Measurements from ENCODE around the gene EML1.

Gene EML1

DNA sequence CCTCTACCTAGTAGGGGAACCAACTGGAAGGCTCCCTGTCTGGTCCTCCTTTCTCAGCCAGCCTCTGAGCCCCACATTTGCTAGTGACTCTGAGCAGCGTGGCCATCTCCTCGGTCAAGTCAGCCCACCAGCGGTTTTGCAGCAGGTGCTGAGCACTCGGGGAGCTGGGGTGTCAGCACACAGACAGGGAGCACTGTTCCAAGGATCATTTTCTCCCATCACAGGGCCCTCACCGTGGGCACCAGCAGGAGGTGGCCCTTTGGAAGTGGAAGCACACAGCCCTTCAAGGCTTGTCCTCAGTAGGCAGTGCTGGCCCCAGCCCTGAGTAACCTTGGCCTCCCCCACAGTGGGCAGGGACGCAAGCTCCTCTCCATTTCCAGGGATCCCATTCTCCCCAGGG, 24.1 kb upstream of the EML1 start:
- DNase-seq (ENCODE audit: extremely low spot score), result no peak
- CTCF ChIA-PET, result interaction anchor here (1.2 kb wide), 1 partner anchor 9 kb away, joined by 3 read pairs; no protein-coding TSS in a partner anchor
- POLR2A ChIA-PET, result no interaction called here
- TF ChIP-seq, protein P1, sequence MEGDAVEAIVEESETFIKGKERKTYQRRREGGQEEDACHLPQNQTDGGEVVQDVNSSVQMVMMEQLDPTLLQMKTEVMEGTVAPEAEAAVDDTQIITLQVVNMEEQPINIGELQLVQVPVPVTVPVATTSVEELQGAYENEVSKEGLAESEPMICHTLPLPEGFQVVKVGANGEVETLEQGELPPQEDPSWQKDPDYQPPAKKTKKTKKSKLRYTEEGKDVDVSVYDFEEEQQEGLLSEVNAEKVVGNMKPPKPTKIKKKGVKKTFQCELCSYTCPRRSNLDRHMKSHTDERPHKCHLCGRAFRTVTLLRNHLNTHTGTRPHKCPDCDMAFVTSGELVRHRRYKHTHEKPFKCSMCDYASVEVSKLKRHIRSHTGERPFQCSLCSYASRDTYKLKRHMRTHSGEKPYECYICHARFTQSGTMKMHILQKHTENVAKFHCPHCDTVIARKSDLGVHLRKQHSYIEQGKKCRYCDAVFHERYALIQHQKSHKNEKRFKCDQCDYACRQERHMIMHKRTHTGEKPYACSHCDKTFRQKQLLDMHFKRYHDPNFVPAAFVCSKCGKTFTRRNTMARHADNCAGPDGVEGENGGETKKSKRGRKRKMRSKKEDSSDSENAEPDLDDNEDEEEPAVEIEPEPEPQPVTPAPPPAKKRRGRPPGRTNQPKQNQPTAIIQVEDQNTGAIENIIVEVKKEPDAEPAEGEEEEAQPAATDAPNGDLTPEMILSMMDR (IDR thresholded peaks at IDR 0.05; ENCODE audit: control extremely low read depth, extremely low read depth, low read depth, missing control alignments), result no peak

DNA sequence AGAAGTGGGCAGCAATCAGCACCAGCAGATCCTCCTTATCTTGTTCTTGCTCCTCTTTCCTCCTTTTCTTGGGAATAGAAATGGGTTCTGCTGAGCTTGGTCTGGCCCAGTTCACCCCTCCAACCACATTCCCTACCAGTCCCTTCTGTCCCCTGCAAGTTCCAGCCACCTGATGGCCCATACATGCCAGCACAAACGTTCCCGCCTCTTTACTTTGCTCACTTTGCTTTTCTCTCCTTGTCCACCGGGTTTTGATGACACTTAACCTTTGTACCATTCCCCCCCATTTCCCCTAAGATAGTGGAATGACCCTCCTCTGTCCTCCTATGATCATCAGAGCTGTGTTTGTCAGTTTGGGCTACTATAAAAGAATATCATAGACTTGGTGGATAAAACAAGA, 23.4 kb upstream of the EML1 start:
- no peak for DNase-seq (ENCODE audit: extremely low spot score)
- POLR2A ChIA-PET, result no interaction called here
- TF ChIP-seq, protein P1 (IDR thresholded peaks at IDR 0.05; ENCODE audit: control extremely low read depth, extremely low read depth, low read depth, missing control alignments), result no peak
- CTCF ChIA-PET, result interaction anchor here (1.2 kb wide), 1 partner anchor 9 kb away, joined by 3 read pairs; no protein-coding TSS in a partner anchor

DNA sequence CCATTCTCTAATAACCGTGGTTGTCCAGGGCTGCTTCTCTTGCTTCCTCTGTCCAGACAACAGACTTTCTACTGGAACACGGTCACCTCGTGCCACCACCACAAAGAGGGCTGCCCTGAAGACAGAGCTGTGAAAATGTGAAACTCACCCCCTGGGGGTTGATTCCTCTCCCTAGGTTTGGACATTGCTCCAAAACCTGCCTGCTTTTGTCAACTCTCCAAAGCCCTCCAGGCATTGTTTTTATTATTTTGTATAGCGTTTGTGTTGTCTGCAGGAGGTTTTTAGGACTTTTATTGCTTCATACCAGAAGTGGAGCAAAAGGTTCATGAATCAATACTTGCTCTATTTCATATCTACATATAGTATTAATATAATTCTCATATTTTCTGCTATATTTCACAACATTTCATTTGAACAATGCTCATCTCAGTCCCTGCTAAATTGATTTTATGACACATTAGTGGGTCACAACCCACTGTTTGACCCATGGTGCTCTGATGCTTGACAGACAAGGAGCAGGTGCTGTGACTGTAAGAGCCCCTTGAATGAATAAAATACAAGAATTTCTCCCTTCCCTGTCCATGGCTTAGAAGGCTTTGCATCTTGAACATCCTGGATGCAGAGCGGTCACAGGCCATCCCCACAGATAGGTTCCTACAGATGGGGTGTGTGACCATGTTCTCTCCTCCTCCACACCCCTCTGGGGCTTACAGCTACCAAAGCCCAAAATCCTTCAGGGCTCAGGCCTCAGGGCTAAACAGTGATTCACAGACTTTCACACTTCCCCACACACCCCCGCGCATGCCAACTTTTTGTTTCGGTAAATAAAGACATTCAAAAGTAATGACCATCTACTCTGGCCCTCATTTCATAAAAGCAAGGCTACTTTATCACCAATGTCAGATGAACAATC, 20.6 kb upstream of the EML1 start:
- POLR2A ChIA-PET, result no interaction called here
- CTCF ChIA-PET, result no interaction called here
- no peak for DNase-seq (ENCODE audit: extremely low spot score)
- TF ChIP-seq, protein P1 (IDR thresholded peaks at IDR 0.05; ENCODE audit: control extremely low read depth, extremely low read depth, low read depth, missing control alignments), result no peak

DNA sequence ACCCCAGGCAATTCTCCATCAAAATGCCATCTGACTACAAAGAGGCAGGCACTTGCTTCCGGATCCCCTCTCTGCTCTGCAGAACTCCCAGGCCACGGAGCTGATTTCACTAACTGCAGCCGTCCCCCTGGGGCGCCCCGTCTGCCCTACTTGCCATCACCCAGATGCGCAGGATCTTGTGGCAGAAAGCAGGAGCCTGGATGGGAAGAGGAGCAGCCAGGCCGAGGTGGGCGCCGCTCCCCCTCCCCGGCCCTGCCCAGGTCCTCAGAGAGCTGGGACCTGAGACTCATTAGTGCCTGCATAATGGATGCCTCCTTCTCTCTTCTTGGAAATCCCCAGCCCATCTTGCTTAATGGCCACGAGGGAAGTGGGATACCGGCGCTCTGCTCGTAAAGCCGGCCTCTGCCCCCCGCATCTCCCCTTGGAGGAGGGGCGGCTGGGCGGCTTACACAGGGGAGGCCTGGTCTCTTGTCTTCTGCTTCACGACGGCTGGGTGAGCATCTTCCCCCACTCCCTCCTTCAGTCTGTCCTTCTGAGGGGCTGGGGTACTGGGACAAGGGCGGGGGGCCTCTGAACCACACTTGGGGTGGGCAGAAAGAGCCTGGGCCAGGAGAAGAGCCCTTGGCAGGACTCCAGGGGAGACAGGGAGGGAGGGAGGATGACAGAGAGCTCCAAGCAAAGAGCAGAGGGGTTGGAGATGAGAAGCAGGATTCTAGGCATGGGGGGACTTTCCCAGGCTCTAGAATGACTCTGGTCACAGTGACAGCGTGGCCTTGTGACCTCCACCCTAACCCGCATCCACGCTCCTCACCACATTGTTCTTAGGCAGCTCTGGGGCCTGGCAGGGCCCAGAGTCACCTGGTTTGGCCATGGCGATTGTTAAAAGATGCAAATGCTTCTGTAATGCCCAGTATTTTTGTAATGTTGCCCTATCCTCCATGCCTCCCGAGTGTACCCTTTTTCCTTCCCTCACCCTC, 19.4 kb upstream of the EML1 start:
- no peak for DNase-seq (ENCODE audit: extremely low spot score)
- ChIA-PET CTCF (interaction anchor here (3.2 kb wide), 1 partner anchor 19 kb away, joined by 9 read pairs; the partner anchor contains the start of gene EML1), POLR2A (no interaction called here)
- TF ChIP-seq, protein P1 (IDR thresholded peaks at IDR 0.05; ENCODE audit: control extremely low read depth, extremely low read depth, low read depth, missing control alignments), result no peak

DNA sequence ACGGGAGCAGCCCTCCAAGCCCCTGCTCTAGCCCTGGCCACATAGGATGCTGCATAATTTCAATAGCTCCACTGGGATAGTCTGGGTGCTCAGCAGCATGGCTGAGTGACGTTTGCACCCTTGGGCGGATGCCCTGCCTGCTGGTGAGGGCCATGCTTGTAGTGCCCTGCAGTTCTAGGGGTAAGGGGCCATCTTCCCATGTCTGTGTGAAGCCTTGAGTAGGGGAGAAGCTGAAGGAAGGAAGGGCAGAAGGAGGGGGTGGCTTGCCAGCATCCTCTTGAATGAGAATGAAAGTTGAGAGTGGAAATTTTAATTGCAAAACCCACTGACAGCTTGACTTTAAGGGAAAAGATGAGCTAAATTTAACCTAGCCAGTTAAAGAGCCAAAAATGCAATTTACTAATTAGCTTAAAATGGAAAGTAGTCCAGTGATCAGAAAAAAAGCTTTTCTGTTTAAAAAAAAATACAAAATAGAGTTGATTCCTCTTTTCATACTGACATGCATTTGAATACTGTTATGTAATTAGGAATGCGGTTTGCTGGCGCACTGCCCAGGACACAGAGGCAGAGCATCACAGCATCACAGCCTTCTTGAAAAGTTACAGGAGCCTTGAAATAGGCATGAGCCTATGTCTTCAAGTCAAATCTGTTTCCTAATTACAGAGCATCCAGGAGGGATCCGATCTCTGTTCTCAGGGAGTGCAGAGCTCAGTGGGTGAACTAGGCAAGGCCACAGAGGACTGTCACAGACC, 18.5 kb upstream of the EML1 start:
- DNase-seq (ENCODE audit: extremely low spot score), result no peak
- TF ChIP-seq, protein P1 (IDR thresholded peaks at IDR 0.05; ENCODE audit: control extremely low read depth, extremely low read depth, low read depth, missing control alignments), result no peak
- POLR2A ChIA-PET, result no interaction called here
- CTCF ChIA-PET, result interaction anchor here (3.2 kb wide), 1 partner anchor 18 kb away, joined by 9 read pairs; the partner anchor contains the start of gene EML1
